Activated CD8-positive, alpha-beta T cell treated with anti-CD3 and anti-CD28 coated beads for 36 hours (primary cell): ENCODE data around the gene RGL4. TPM values are rescaled to one million over a fixed set of nuclear protein-coding genes. Genes with fewer than 3 reads are reported as not detected.
"Not testable (repeated sequence)": the region's sequence is repeated elsewhere in the genome, so short reads cannot be mapped to it uniquely, and the experiment has no call there.

ENCODE experiments used
- ATAC-seq: fragments of 200-7000 bp; cut with Tn5 transposase; one replicate; pipeline ENCODE4 v1.10.0; 2021; ENCODE audit warnings: mild to moderate bottlenecking, moderate library complexity
- CTCF ChIA-PET: fragments of 350-600 bp; sonication (Branson Sonifier 250); formaldehyde crosslinking; loops from one replicate; lab custom pipeline; 2021; ENCODE audit warnings: antibody characterized with exemption; lab: Charles Lee
- POLR2A ChIA-PET: fragments of 350-600 bp; sonication (Branson Sonifier 250); formaldehyde crosslinking; loops from one replicate; lab custom pipeline; 2021; ENCODE audit warnings: antibody characterized with exemption; lab: Charles Lee
- DNase-seq: peaks from one replicate; pipeline ENCODE4 v3.0.0-alpha.2; 2020
- H3K27ac Mint-ChIP-seq: one replicate; pipeline ENCODE4 v1.8.0; 2021; ENCODE audit warnings: mild to moderate bottlenecking, mixed read lengths
- H3K27me3 Mint-ChIP-seq: one replicate; pipeline ENCODE4 v1.8.0; 2021; ENCODE audit warnings: mixed read lengths
- H3K36me3 Mint-ChIP-seq: one replicate; pipeline ENCODE4 v1.8.0; 2021; ENCODE audit warnings: low read depth, mixed read lengths
- H3K4me1 Mint-ChIP-seq: one replicate; pipeline ENCODE4 v1.8.0; 2021; ENCODE audit warnings: low read depth, mixed read lengths
- H3K4me3 Mint-ChIP-seq: one replicate; pipeline ENCODE4 v1.8.0; 2021; ENCODE audit warnings: mild to moderate bottlenecking, moderate library complexity, mixed read lengths
- H3K9me3 Mint-ChIP-seq: one replicate; pipeline ENCODE4 v1.8.0; 2021; ENCODE audit warnings: mixed read lengths
- CTCF ChIP-seq: fragments of 200-600 bp; IDR thresholded peaks from one replicate; pipeline ENCODE4 v1.8.0; 2022; ENCODE audit warnings: antibody characterized with exemption, mild to moderate bottlenecking
- intact Hi-C: fragments of 100-400 bp; cut with micrococcal nuclease; formaldehyde crosslinking; loops from one replicate; pipeline ENCODE4 v1.10.0; 2022
- total RNA-seq, 2 experiments: library from RNA; stranded (reverse); gene quantifications; one replicate each; pipeline ENCODE4 v1.2.3, GENCODE V29; 2021

The RGL4 gene
- total RNA-seq, 2 experiments from 2014 or later = 11.9 to 16.7 TPM

- H3K4me1 Mint-ChIP-seq = no peaks in the 10 kb centered on the region
These were observed 31.9 kb downstream of the RGL4 start for GRCh38 chr22:23722724-23723123.

GRCh38 chr22:23728108-23728507 is 37.3 kb downstream of the RGL4 start:
- ATAC-seq, POLR2A ChIA-PET, H3K9me3 Mint-ChIP-seq, H3K4me1 Mint-ChIP-seq, H3K27me3 Mint-ChIP-seq, intact Hi-C loops, H3K27ac Mint-ChIP-seq, DNase-seq, H3K36me3 Mint-ChIP-seq, H3K4me3 Mint-ChIP-seq: not testable (repeated sequence)
- CTCF ChIA-PET = interaction anchor here (1.9 kb wide), 1 partner anchor 122 kb away, joined by 4 read pairs; no protein-coding TSS in a partner anchor

More at GRCh38 chr22:23722724-23723123, 31.9 kb downstream of the RGL4 start:
- Mint-ChIP-seq H3K4me3 (no peak overlapping the region), H3K27me3 (peaks cover 2% of the 10 kb centered on the region), H3K36me3 (no peaks in the 10 kb centered on the region), H3K9me3 (no peaks in the 10 kb centered on the region), H3K27ac (no peak overlapping the region)
- ChIA-PET CTCF (no interaction called here), POLR2A (interaction anchor here (0.6 kb wide), 1 partner anchor 41 kb away, joined by 3 read pairs; no protein-coding TSS in a partner anchor)
- TF ChIP-seq CTCF = no peak
- ATAC-seq (no peak), DNase-seq (no peak)
- intact Hi-C loops = no loop called here

- Mint-ChIP-seq H3K9me3 (no peaks in the 10 kb centered on the region), H3K27me3 (no peaks in the 10 kb centered on the region), H3K27ac (no peak overlapping the region), H3K4me3 (no peak overlapping the region), H3K4me1 (no peaks in the 10 kb centered on the region), H3K36me3 (no peaks in the 10 kb centered on the region)
- ATAC-seq (no peak), DNase-seq (no peak)
- intact Hi-C loops = no loop called here
- ChIA-PET POLR2A (no interaction called here), CTCF (no interaction called here)
- TF ChIP-seq CTCF = no peak
These were observed 46.9 kb downstream of the RGL4 start for GRCh38 chr22:23737696-23738095.

- Mint-ChIP-seq H3K36me3 (peaks cover 24% of the 10 kb centered on the region), H3K4me3 (no peak overlapping the region), H3K27me3 (no peaks in the 10 kb centered on the region), H3K27ac (no peak overlapping the region), H3K4me1 (no peaks in the 10 kb centered on the region), H3K9me3 (peaks cover 11% of the 10 kb centered on the region)
- intact Hi-C loops = no loop called here
- DNase-seq = no peak
- ChIA-PET POLR2A (no interaction called here), CTCF (interaction anchor here (1.3 kb wide), 1 partner anchor 12 kb away, joined by 3 read pairs; no protein-coding TSS in a partner anchor)
- ATAC-seq = no peak
- no peak for TF ChIP-seq CTCF
These were observed 51.9 kb downstream of the RGL4 start for GRCh38 chr22:23742505-23743264.

GRCh38 chr22:23743303-23743705 is 52.5 kb downstream of the RGL4 start:
- ChIA-PET POLR2A (interaction anchor here (1.7 kb wide), 1 partner anchor 26 kb away, joined by 6 read pairs; no protein-coding TSS in a partner anchor), CTCF (interaction anchor here (1.3 kb wide), 1 partner anchor 12 kb away, joined by 3 read pairs; no protein-coding TSS in a partner anchor)
- Mint-ChIP-seq H3K27me3 (no peaks in the 10 kb centered on the region), H3K36me3 (peaks cover 24% of the 10 kb centered on the region), H3K4me3 (no peak overlapping the region), H3K9me3 (peaks cover 11% of the 10 kb centered on the region), H3K4me1 (no peaks in the 10 kb centered on the region), H3K27ac (no peak overlapping the region)
- intact Hi-C loops = no loop called here
- DNase-seq = no peak
- no peak for ATAC-seq
- TF ChIP-seq CTCF = no peak
